NCI-H2196 treated with DMSO at 0.1 percent for 48 hours (cell line): ENCODE measurements around the gene THAP6.

Experiments used
- DNase-seq: peaks from one replicate; lab custom pipeline; 2025; ENCODE audit not compliant: unreplicated experiment; lab: John Stamatoyannopoulos, UW

Gene THAP6

DNA sequence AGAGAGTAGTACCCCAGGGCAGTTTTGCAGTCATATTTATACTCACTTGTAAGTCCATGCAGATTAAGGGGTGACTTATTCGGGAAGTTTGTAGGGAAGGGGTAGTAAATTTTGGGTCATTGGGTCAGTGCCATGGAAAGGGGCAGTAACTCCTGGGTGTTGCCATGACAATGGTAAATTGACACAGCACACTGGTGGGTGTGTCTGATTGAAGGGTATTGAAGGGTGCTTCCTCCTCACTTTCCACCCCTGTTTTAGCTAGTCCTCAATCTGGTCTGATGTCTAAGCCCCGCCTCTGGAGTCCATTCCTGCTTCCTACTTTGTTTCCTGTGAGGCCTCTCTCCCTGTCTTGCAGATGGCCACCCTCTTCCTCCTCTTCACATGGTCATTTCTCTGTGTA, 53.5 kb downstream of the THAP6 start:
- DNase-seq = no peak
